CD4-positive, alpha-beta T cell (primary cell): ENCODE data around the gene GLYR1. TPM values are rescaled to one million over a fixed set of nuclear protein-coding genes. Genes with fewer than 3 reads are reported as not detected.

Source experiments
- ATAC-seq: fragments of 200-7000 bp; cut with Tn5 transposase; one replicate; pipeline ENCODE4 v1.10.0; 2022; ENCODE audit warnings: mild to moderate bottlenecking; ENCODE audit not compliant: poor library complexity
- CTCF ChIA-PET: fragments of 350-600 bp; sonication (Branson Sonifier 250); formaldehyde crosslinking; loops from one replicate; lab custom pipeline; 2021; ENCODE audit warnings: antibody characterized with exemption, inconsistent platforms; lab: Charles Lee
- POLR2A ChIA-PET: fragments of 350-600 bp; sonication (Branson Sonifier 250); formaldehyde crosslinking; loops from one replicate; lab custom pipeline; 2021; ENCODE audit warnings: antibody characterized with exemption, inconsistent platforms; lab: Charles Lee
- DNase-seq, 14 experiments: peaks; one replicate each; pipeline ENCODE4 v3.0.0-alpha.2; 2013 to 2020; ENCODE audit warnings: mixed read lengths in 2 of 14
- H3K27ac ChIP-seq, 2 donors: one replicate each; pipeline versions ENCODE4 v1.5.1 to v1.7.0; 2013; ENCODE audit warnings: low read length in 2 of 2, low read depth in 1 of 2, mild to moderate bottlenecking in 1 of 2
- H3K27me3 ChIP-seq, 2 experiments: 1 replicate in 1 of 2; 2 replicates in 1 of 2; pipeline versions ENCODE4 v1.6.1 to v1.7.0; 2013; ENCODE audit warnings: low read length in 2 of 2, control low read depth in 1 of 2, mild to moderate bottlenecking in 1 of 2, moderate library complexity in 1 of 2; ENCODE audit not compliant: insufficient read depth in 2 of 2, control insufficient read depth in 1 of 2
- H3K36me3 ChIP-seq: one replicate; pipeline ENCODE4 v1.6.1; 2013; ENCODE audit warnings: low read length, control low read depth; ENCODE audit not compliant: insufficient read depth
- H3K4me1 ChIP-seq: one replicate; pipeline ENCODE4 v1.6.1; 2013; ENCODE audit warnings: low read length, control low read depth; ENCODE audit not compliant: insufficient read depth
- H3K4me3 ChIP-seq: one replicate; pipeline ENCODE4 v1.5.1; 2013; ENCODE audit warnings: mild to moderate bottlenecking, low read length, moderate library complexity
- H3K9me3 ChIP-seq, 2 experiments: 1 replicate in 1 of 2; 2 replicates in 1 of 2; pipeline versions ENCODE4 v1.6.1 to v1.7.0; 2013; ENCODE audit warnings: low read length in 2 of 2, mild to moderate bottlenecking in 2 of 2, control low read depth in 1 of 2, moderate library complexity in 1 of 2; ENCODE audit not compliant: control insufficient read depth in 1 of 2, insufficient read depth in 1 of 2
- H3K27ac Mint-ChIP-seq: one replicate; pipeline ENCODE4 v1.8.0; 2020; ENCODE audit warnings: mixed read lengths
- H3K27me3 Mint-ChIP-seq: one replicate; pipeline ENCODE4 v1.8.0; 2021; ENCODE audit warnings: mixed read lengths
- H3K36me3 Mint-ChIP-seq: one replicate; pipeline ENCODE4 v1.8.0; 2021; ENCODE audit warnings: low read depth, mixed read lengths
- H3K4me1 Mint-ChIP-seq: one replicate; pipeline ENCODE4 v1.8.0; 2021; ENCODE audit warnings: low read depth, mixed read lengths
- H3K4me3 Mint-ChIP-seq: one replicate; pipeline ENCODE4 v1.8.0; 2020; ENCODE audit warnings: mild to moderate bottlenecking, mixed read lengths
- H3K9me3 Mint-ChIP-seq: one replicate; pipeline ENCODE4 v1.8.0; 2020; ENCODE audit warnings: mixed read lengths
- CTCF ChIP-seq: fragments of 200-600 bp; IDR thresholded peaks from one replicate; pipeline ENCODE4 v1.8.0; 2022; ENCODE audit warnings: antibody characterized with exemption, mild to moderate bottlenecking
- intact Hi-C, 2 experiments: fragments of 100-400 bp; cut with DNase I in 1 of 2; cut with micrococcal nuclease in 1 of 2; formaldehyde crosslinking; loops; one replicate each; pipeline versions ENCODE4 v1.15.1 to v1.9.0; 2023 to 2025; cut with DNase I, micrococcal nuclease
- total RNA-seq, 174 experiments: library from RNA in 2 of 174; stranded (reverse) in 2 of 174; gene quantifications; one replicate each; pipeline ENCODE4 v1.2.3 and lab custom pipeline; 2021 to 2026

Gene GLYR1
- total RNA-seq, 2 experiments from 2014 or later = 71.7 to 77.2 TPM

DNA sequence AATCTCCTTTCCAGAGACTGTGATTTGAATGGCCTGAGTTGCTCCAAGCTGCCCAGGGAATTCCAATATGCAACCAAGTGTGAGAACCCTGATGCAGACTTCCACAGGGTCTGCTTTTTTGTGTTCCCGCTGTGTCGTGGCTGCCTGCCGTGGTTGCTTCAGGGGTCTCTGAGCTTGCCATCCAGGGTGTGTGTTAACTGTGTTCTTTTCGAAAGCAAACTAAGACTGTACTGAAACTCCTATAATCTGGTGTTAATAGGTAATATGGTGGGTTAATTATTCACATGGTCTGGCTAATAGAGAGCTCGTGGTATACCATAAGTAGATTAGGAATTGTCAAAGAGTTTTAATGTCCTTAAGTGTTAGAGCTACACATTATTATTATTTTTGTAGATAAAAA lies 20.9 kb upstream of the GLYR1 start:
- ChIA-PET POLR2A (no interaction called here), CTCF (no interaction called here)
- Histone ChIP-seq H3K4me3 (no peak overlapping the region), H3K4me1 (no peaks in the 10 kb centered on the region), H3K9me3 (no peaks in the 10 kb centered on the region), H3K27me3 (no peaks in the 10 kb centered on the region), H3K27ac (no peak overlapping the region), H3K36me3 (peaks cover 60% of the 10 kb centered on the region)
- Mint-ChIP-seq H3K4me1 (peaks cover 23% of the 10 kb centered on the region), H3K27ac (peak overlapping the region; percentile 43), H3K9me3 (no peaks in the 10 kb centered on the region), H3K36me3 (peaks cover 77% of the 10 kb centered on the region), H3K27me3 (no peaks in the 10 kb centered on the region), H3K4me3 (no peak overlapping the region)
- DNase-seq (no peak), ATAC-seq (no peak)
- intact Hi-C loops = no loop called here
- no peak for TF ChIP-seq CTCF

DNA sequence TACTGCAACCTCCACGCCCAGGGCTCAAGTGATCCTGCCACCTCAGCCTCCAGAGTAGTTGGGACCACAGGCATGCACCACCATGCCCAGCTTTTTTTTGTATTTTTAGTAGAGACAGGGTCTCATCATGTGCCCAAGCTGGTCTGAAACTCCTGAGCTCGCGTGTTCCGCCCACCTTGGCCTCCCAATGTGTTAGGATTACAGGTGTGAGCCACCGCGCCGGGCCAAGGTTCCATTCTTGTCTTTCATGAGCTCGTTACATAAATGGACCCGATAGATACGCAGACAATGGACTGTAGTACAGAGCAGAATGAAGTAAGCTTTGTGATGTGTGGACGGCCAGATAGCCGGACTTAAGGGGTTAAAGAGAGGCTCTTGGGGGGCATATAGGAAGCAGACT lies 19.5 kb upstream of the GLYR1 start:
- no peak for DNase-seq
- Histone ChIP-seq H3K9me3 (no peaks in the 10 kb centered on the region), H3K4me3 (no peak overlapping the region), H3K27me3 (no peaks in the 10 kb centered on the region), H3K36me3 (peaks cover 61% of the 10 kb centered on the region), H3K27ac (no peak overlapping the region), H3K4me1 (no peaks in the 10 kb centered on the region)
- no peak for ATAC-seq
- intact Hi-C loops = no loop called here
- no peak overlapping the region for H3K27ac Mint-ChIP-seq
- H3K27me3 Mint-ChIP-seq = no peaks in the 10 kb centered on the region
- ChIA-PET POLR2A (no interaction called here), CTCF (interaction anchor here (0.6 kb wide), 1 partner anchor 105 kb away, joined by 3 read pairs; no protein-coding TSS in a partner anchor)
- H3K4me3 Mint-ChIP-seq = no peak overlapping the region
- H3K9me3 Mint-ChIP-seq = no peaks in the 10 kb centered on the region
- H3K36me3 Mint-ChIP-seq = peaks cover 78% of the 10 kb centered on the region
- H3K4me1 Mint-ChIP-seq = peaks cover 23% of the 10 kb centered on the region
- no peak for TF ChIP-seq CTCF

GRCh38 chr16:4865231-4865860 lies 18.3 kb upstream of the GLYR1 start:
- H3K27ac Mint-ChIP-seq = no peak overlapping the region
- H3K36me3 Mint-ChIP-seq = peaks cover 78% of the 10 kb centered on the region
- POLR2A ChIA-PET = no interaction called here
- no peaks in the 10 kb centered on the region for H3K9me3 ChIP-seq
- H3K4me1 Mint-ChIP-seq = peaks cover 23% of the 10 kb centered on the region
- no peaks in the 10 kb centered on the region for H3K27me3 Mint-ChIP-seq
- peaks cover 63% of the 10 kb centered on the region for H3K36me3 ChIP-seq
- intact Hi-C loops = no loop called here
- no peaks in the 10 kb centered on the region for H3K9me3 Mint-ChIP-seq
- no peak overlapping the region for H3K4me3 Mint-ChIP-seq
- H3K27ac ChIP-seq = no peak overlapping the region
- no peak overlapping the region for H3K4me3 ChIP-seq
- CTCF ChIA-PET = no interaction called here
- TF ChIP-seq CTCF = no peak
- H3K4me1 ChIP-seq = no peaks in the 10 kb centered on the region
- no peak for ATAC-seq
- DNase-seq = no peak
- H3K27me3 ChIP-seq = no peaks in the 10 kb centered on the region
